ENCODE results near the gene FAM200C. TPM values are rescaled to one million over a fixed set of nuclear protein-coding genes. Genes with fewer than 3 reads are reported as not detected.

FAM200C gene
- polyA plus RNA-seq, 1 donor (not counting 4 experiments of a cell fraction or from before 2014, with no cell fraction given): 1.7 TPM

- H3K9me3 ChIP-seq (ENCODE audit: control insufficient read depth, low read depth, low read length): no peaks in the 10 kb centered on the region
- no peak for DNase-seq (ENCODE audit: low read depth, low spot score)
- H2AFZ ChIP-seq (ENCODE audit: control insufficient read depth, low read length): no peak overlapping the region
- H3K27me3 ChIP-seq (ENCODE audit: control insufficient read depth, extremely low read depth, insufficient read depth, low read length): no peaks in the 10 kb centered on the region
- no peaks in the 10 kb centered on the region for H3K79me2 ChIP-seq (ENCODE audit: control insufficient read depth, insufficient read depth, low read length)
- no peak overlapping the region for H3K9ac ChIP-seq (ENCODE audit: control insufficient read depth, extremely low read depth, insufficient read depth, low read length)
- H3K4me1 ChIP-seq (ENCODE audit: control insufficient read depth, extremely low read depth, insufficient read depth, low read length): no peaks in the 10 kb centered on the region
- dilution Hi-C loops (cut with MboI; ENCODE audit: extremely low pct_ligation_motif_present, low sequenced_read_pairs): no loop called here
- TF ChIP-seq CTCF (optimal IDR thresholded peaks at IDR 0.05 in 1 of 3, IDR thresholded peaks at IDR 0.05 in 1 of 3, conservative IDR thresholded peaks at IDR 0.05 in 1 of 3; ENCODE audit: extremely low read depth in 1 of 3, insufficient read depth in 2 of 3, low read length in 3 of 3) (no peak), EZH2 (IDR thresholded peaks at IDR 0.05; ENCODE audit: low read length) (no peak)
- H3K27ac ChIP-seq (ENCODE audit: control insufficient read depth, insufficient read depth, low read length): no peak overlapping the region
- H4K20me1 ChIP-seq (ENCODE audit: control insufficient read depth, extremely low read depth, insufficient read depth, low read length): no peaks in the 10 kb centered on the region
- FAIRE-seq: no peak
- H3K4me2 ChIP-seq (ENCODE audit: control insufficient read depth, extremely low read depth, insufficient read depth, low read depth, low read length): no peak overlapping the region
- no peak overlapping the region for H3K4me3 ChIP-seq (ENCODE audit: control insufficient read depth in 2 of 3, extremely low read depth in 1 of 3, insufficient read depth in 2 of 3, low read depth in 1 of 3, low read length in 3 of 3)
- no peaks in the 10 kb centered on the region for H3K9me1 ChIP-seq (ENCODE audit: control insufficient read depth, extremely low read depth, insufficient read depth, low read length)
- H3K36me3 ChIP-seq (ENCODE audit: control insufficient read depth in 2 of 2, extremely low read depth in 1 of 2, insufficient read depth in 2 of 2, low read length in 2 of 2): no peaks in the 10 kb centered on the region
Measured at GRCh38 chr5:160352308-160352707, 47.5 kb downstream of the FAM200C start.

GRCh38 chr5:160349935-160350303 is 49.9 kb downstream of the FAM200C start:
- no peak for TF ChIP-seq EZH2 (IDR thresholded peaks at IDR 0.05; ENCODE audit: low read length)
- no peak for TF ChIP-seq CTCF (optimal IDR thresholded peaks at IDR 0.05 in 1 of 3, IDR thresholded peaks at IDR 0.05 in 1 of 3, conservative IDR thresholded peaks at IDR 0.05 in 1 of 3; ENCODE audit: extremely low read depth in 1 of 3, insufficient read depth in 2 of 3, low read length in 3 of 3)
- Histone ChIP-seq H3K4me3 (ENCODE audit: control insufficient read depth in 2 of 3, extremely low read depth in 1 of 3, insufficient read depth in 2 of 3, low read depth in 1 of 3, low read length in 3 of 3) (no peak overlapping the region), H3K9ac (ENCODE audit: control insufficient read depth, extremely low read depth, insufficient read depth, low read length) (no peak overlapping the region), H3K36me3 (ENCODE audit: control insufficient read depth in 2 of 2, extremely low read depth in 1 of 2, insufficient read depth in 2 of 2, low read length in 2 of 2) (no peaks in the 10 kb centered on the region), H3K79me2 (ENCODE audit: control insufficient read depth, insufficient read depth, low read length) (no peaks in the 10 kb centered on the region), H2AFZ (ENCODE audit: control insufficient read depth, low read length) (no peak overlapping the region), H3K27me3 (ENCODE audit: control insufficient read depth, extremely low read depth, insufficient read depth, low read length) (no peaks in the 10 kb centered on the region), H4K20me1 (ENCODE audit: control insufficient read depth, extremely low read depth, insufficient read depth, low read length) (no peaks in the 10 kb centered on the region), H3K4me2 (ENCODE audit: control insufficient read depth, extremely low read depth, insufficient read depth, low read depth, low read length) (no peak overlapping the region), H3K4me1 (ENCODE audit: control insufficient read depth, extremely low read depth, insufficient read depth, low read length) (no peaks in the 10 kb centered on the region), H3K27ac (ENCODE audit: control insufficient read depth, insufficient read depth, low read length) (no peak overlapping the region), H3K9me1 (ENCODE audit: control insufficient read depth, extremely low read depth, insufficient read depth, low read length) (no peaks in the 10 kb centered on the region), H3K9me3 (ENCODE audit: control insufficient read depth, low read depth, low read length) (no peaks in the 10 kb centered on the region)
- DNase-seq (ENCODE audit: low read depth, low spot score) (no peak), FAIRE-seq (no peak)
- dilution Hi-C loops (cut with MboI; ENCODE audit: extremely low pct_ligation_motif_present, low sequenced_read_pairs): no loop called here

All from keratinocyte (primary cell).